ENCODE measurements around the gene CLTB.
A peak's percentile ranks its signal among the peaks of the same experiment; 100 is the strongest.

Gene CLTB, protein sequence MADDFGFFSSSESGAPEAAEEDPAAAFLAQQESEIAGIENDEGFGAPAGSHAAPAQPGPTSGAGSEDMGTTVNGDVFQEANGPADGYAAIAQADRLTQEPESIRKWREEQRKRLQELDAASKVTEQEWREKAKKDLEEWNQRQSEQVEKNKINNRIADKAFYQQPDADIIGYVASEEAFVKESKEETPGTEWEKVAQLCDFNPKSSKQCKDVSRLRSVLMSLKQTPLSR

DNA sequence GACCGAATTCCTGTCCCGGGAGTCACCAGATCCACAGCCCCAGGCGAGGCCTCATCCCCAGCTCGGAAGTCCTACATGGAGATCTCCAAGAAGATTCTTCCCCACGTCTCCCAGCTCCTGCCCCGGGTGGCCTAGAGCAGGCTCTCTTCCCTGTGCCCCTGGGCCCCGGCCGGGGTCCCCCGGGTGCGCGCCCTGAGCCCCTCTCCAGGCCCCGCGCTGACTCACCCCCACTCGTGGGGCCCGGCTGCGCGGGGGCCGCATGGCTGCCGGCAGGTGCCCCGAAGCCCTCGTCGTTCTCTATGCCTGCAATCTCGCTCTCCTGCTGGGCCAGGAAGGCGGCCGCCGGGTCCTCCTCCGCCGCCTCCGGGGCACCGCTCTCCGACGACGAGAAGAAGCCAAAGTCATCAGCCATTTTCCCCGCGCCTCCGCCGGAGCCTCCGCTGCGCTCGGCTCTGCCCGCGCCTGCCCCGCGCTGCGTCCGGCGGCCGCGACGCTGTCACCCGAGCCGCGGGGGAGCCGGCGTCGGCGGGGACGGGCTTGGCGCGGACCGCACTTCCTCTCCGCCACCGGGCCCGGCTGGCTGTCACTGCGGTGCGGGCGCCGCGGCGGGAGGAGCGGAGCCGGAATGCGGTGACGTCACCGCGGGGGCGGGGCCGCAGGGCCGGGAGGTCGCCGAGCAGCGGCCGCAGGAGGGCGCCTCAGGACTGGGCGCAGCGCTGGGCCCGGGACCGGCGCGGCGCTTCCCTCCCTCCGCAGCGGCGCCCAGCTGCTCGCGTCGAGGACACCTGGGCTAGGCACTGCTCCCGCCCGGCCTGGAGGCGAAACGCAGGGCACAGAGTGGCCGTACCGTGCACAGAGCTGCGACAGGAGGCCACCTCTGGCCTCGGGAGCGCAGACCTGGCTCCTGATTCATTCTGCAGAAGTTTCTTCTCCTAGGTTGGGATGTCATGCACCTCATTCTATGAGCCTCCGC is at the start of gene CLTB:
Gene CLTB, minus strand, starts transcription at position 588 of the 973 bp plus-strand sequence. Its CDS starts 176 bp downstream, at position 412.
- TF ChIP-seq, protein P1, sequence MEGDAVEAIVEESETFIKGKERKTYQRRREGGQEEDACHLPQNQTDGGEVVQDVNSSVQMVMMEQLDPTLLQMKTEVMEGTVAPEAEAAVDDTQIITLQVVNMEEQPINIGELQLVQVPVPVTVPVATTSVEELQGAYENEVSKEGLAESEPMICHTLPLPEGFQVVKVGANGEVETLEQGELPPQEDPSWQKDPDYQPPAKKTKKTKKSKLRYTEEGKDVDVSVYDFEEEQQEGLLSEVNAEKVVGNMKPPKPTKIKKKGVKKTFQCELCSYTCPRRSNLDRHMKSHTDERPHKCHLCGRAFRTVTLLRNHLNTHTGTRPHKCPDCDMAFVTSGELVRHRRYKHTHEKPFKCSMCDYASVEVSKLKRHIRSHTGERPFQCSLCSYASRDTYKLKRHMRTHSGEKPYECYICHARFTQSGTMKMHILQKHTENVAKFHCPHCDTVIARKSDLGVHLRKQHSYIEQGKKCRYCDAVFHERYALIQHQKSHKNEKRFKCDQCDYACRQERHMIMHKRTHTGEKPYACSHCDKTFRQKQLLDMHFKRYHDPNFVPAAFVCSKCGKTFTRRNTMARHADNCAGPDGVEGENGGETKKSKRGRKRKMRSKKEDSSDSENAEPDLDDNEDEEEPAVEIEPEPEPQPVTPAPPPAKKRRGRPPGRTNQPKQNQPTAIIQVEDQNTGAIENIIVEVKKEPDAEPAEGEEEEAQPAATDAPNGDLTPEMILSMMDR (IDR thresholded peaks at IDR 0.05; ENCODE audit: insufficient read depth, low read depth, low read length, missing control alignments) = peak; percentile 81
- peak within 1 kb of the TSS; percentile 69 for H3K4me3 ChIP-seq (ENCODE audit: low read depth, low read length)
- peak; percentile 92 for DNase-seq (ENCODE audit: low read depth)

DNA sequence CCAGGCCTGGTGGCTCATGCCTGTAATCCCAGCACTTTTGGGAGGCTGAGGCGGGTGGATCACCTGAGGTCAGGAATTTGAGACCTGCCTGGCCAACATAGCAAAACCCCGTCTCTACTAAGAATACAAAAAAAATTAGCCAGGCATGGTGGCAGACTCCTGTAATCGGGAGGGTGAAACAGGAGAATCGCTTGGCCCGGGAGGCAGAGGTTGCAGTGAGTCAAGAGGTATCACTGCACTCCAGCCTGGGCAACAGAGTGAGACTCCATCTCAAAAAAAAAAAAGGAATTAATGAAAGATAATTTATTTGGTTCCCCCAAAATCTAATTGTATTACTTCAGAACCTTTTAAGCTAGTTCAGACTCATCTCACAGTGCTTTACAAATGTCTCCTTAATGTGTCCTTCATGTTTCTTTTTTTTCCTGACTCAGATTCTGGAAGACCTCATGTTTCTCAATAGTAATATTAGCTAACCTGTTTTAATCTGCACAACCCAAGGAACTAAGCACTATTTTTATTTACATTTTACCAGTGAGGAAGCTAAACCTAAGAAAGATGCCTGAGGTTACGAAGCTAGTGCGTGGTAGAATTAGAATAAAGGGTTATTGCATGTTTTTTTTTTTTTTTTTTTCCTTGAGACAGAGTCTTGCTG is 46.9 kb upstream of the CLTB start:
- no peak overlapping the region for H3K4me3 ChIP-seq (ENCODE audit: low read depth, low read length)
- no peak for DNase-seq (ENCODE audit: low read depth)
- TF ChIP-seq, protein P1 (IDR thresholded peaks at IDR 0.05; ENCODE audit: insufficient read depth, low read depth, low read length, missing control alignments) = no peak

DNA sequence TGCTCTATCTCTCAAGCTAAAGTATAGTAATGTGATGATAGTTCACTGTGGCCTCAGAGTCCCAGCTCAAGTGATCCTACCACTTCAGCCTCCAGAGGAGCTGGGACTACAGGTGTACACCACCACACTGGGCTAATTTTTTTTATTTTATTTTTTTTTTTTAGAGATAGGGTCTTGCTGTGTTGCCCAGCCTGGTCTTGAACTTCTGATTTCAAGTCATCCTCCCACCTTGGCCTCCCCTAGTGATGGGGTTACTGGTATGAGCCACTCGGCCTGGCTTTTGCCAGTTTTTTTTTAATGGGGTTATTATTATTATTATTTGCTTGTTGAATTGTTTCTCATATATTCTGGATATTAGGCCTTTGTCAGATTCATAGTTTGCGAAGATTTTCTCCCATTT is 45.0 kb upstream of the CLTB start:
- no peak for DNase-seq (ENCODE audit: low read depth)
- TF ChIP-seq, protein P1 (IDR thresholded peaks at IDR 0.05; ENCODE audit: insufficient read depth, low read depth, low read length, missing control alignments) = no peak
- no peak overlapping the region for H3K4me3 ChIP-seq (ENCODE audit: low read depth, low read length)

DNA sequence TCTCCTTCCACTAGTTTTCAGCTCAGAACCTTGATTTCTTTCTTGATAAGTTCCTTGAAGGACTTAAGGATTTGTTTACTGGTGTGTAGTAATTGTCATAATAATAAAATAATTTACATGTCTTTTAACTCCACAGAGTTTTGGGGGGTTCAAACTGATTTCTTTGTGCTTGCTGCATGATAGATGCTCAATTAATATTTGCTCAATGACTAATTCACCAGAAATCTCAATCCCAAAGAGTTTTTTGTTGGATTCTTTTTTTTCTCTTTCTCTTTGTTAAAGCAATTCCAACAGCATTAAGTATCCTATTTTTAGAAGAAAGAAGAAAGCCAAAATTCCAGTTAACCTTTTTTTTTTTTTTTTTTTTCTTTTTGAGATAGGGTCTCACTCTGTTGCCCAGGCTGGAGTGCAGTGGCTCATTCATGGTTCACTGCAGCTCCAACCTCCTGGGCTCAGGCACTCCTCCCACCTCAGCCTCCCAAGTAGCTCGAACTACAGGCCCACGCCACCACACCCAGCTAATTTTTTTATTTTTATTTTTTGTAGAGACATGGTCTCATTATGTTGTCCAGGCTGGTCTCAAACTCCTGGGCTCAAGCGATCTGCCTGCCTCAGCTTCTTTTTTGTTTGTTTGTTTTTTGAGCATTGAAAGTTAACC is 42.7 kb upstream of the CLTB start:
- H3K4me3 ChIP-seq (ENCODE audit: low read depth, low read length) = no peak overlapping the region
- TF ChIP-seq, protein P1 (IDR thresholded peaks at IDR 0.05; ENCODE audit: insufficient read depth, low read depth, low read length, missing control alignments) = no peak

DNA sequence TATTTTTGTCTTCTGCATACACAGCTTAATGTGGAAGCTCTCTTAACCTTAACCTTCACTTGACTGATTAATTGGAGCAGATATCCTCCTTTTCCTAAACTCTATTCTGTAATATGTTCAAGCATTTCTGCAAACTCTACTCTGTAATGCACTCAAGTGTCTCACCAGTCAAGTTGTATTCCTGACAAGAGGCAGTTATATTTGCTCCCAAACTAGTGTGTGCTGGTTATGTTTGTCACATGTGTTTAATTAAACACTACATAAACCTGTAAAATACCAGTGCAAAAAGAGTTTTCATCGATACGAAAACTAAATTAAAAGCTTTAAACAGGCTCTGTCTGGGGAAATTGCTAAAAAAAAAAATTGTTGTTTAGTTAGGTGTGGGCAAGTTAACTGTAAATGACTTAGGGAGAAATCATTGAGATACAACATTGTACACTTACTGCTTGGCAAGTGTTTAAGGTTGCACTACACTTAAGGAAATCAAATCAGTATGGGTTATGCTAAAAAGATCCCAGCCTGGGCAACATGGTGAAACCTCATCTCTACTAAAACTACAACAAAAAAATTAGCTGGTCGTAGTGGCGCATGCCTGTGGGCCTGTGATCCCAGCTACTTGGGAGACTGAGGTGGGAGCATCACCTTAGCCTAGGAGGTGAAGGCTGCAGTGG is 38.5 kb upstream of the CLTB start:
- TF ChIP-seq, protein P1 (IDR thresholded peaks at IDR 0.05; ENCODE audit: insufficient read depth, low read depth, low read length, missing control alignments) = no peak
- no peak overlapping the region for H3K4me3 ChIP-seq (ENCODE audit: low read depth, low read length)
- no peak for DNase-seq (ENCODE audit: low read depth)

More for the DNA sequence above, 42.7 kb upstream of the CLTB start:
- no peak for DNase-seq (ENCODE audit: low read depth)

DNA sequence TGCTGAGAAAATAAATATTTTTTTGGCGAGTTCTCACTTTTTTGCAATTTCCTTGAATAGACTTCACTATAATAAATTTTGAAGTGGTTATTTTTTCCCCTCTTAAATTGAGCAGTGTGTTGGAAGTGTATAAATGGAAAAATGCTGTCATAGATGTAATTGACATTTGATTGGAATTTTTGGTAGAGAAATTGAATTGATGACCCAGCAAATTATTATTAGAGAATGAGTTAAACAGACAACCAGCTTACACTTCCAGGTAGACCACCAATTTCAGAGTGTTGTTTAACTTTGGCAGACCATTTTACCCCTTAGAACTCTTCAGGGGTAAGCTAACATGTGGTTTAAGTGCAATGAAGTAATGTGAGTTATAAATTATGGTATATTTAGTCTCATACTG is 33.7 kb upstream of the CLTB start:
- TF ChIP-seq, protein P1 (IDR thresholded peaks at IDR 0.05; ENCODE audit: insufficient read depth, low read depth, low read length, missing control alignments) = no peak
- no peak for DNase-seq (ENCODE audit: low read depth)
- no peak overlapping the region for H3K4me3 ChIP-seq (ENCODE audit: low read depth, low read length)

Measured in GM12865 (cell line).